GM19455 (cell line): ENCODE measurements around the gene RNF25.

ENCODE experiments used
- ATAC-seq: cut with Tn5 transposase; IDR thresholded peaks from one replicate; pipeline ENCODE4 v1.9.1; 2021; ENCODE audit not compliant: unreplicated experiment

The RNF25 gene

GRCh38 chr2:218627939-218628338 lies 43.9 kb downstream of the RNF25 start:
- ATAC-seq, result no peak

- ATAC-seq, result no peak
Observed at GRCh38 chr2:218626369-218626768, 45.4 kb downstream of the RNF25 start.

- ATAC-seq, result no peak
Observed at GRCh38 chr2:218623366-218623705, 48.5 kb downstream of the RNF25 start.

- no peak for ATAC-seq
Observed at GRCh38 chr2:218622606-218623365, 49.0 kb downstream of the RNF25 start.

- no peak for ATAC-seq
Observed at GRCh38 chr2:218621007-218621406, 50.8 kb downstream of the RNF25 start.

GRCh38 chr2:218618102-218618860 lies 53.5 kb downstream of the RNF25 start:
- ATAC-seq, result no peak

GRCh38 chr2:218615868-218616315 lies 55.9 kb downstream of the RNF25 start:
- ATAC-seq, result no peak
